Stimulated activated CD4-positive, alpha-beta T cell treated with anti-CD3 and anti-CD28 coated beads, Interleukin-4, amount 100 ng/mL, for 48 hours (primary cell): ENCODE results near the gene SLC25A17.
A peak's percentile ranks its signal among the peaks of the same experiment; 100 is the strongest.

Source experiments
- DNase-seq, 2 donors: peaks; one replicate each; pipeline ENCODE4 v3.0.0-alpha.2; 2020; ENCODE audit warnings: low read depth in 2 of 2

SLC25A17 gene

GRCh38 chr22:40758390-40758789 is 60.8 kb downstream of the SLC25A17 start:
- no peak for DNase-seq

GRCh38 chr22:40757071-40757470 is 62.1 kb downstream of the SLC25A17 start:
- DNase-seq: no peak

- DNase-seq: no peak
Measured at GRCh38 chr22:40753114-40753513, 66.0 kb downstream of the SLC25A17 start.

GRCh38 chr22:40751250-40751649 is 67.9 kb downstream of the SLC25A17 start:
- no peak for DNase-seq

GRCh38 chr22:40749829-40750228 is 69.3 kb downstream of the SLC25A17 start:
- no peak for DNase-seq

- no peak for DNase-seq
Measured at GRCh38 chr22:40748388-40749355, 70.5 kb downstream of the SLC25A17 start.

- no peak for DNase-seq
Measured at GRCh38 chr22:40747361-40747760, 71.8 kb downstream of the SLC25A17 start.

- no peak for DNase-seq
Measured at GRCh38 chr22:40746428-40747220, 72.5 kb downstream of the SLC25A17 start.

GRCh38 chr22:40743768-40744167 is 75.4 kb downstream of the SLC25A17 start:
- DNase-seq: no peak

GRCh38 chr22:40741116-40741515 is 78.0 kb downstream of the SLC25A17 start:
- no peak for DNase-seq

- no peak for DNase-seq
Measured at GRCh38 chr22:40739721-40740120, 79.4 kb downstream of the SLC25A17 start.

GRCh38 chr22:40733919-40734318 is 85.2 kb downstream of the SLC25A17 start:
- no peak for DNase-seq

GRCh38 chr22:40732999-40733292 is 86.2 kb downstream of the SLC25A17 start:
- no peak for DNase-seq

GRCh38 chr22:40729284-40729683 is 89.9 kb downstream of the SLC25A17 start:
- no peak for DNase-seq

- peak in 1 of 2 donors; percentile 33 for DNase-seq
Measured at GRCh38 chr22:40728731-40729189, 90.4 kb downstream of the SLC25A17 start.

- DNase-seq: no peak
Measured at GRCh38 chr22:40727964-40728615, 91.1 kb downstream of the SLC25A17 start.

GRCh38 chr22:40727070-40727963 is 91.8 kb downstream of the SLC25A17 start:
- no peak for DNase-seq

GRCh38 chr22:40726514-40726913 is 92.6 kb downstream of the SLC25A17 start:
- DNase-seq: no peak

GRCh38 chr22:40723396-40723933 is 95.7 kb downstream of the SLC25A17 start:
- DNase-seq: no peak

GRCh38 chr22:40721266-40721665 is 97.9 kb downstream of the SLC25A17 start:
- DNase-seq: no peak
